ENCODE results near the gene C10orf90.

DNA sequence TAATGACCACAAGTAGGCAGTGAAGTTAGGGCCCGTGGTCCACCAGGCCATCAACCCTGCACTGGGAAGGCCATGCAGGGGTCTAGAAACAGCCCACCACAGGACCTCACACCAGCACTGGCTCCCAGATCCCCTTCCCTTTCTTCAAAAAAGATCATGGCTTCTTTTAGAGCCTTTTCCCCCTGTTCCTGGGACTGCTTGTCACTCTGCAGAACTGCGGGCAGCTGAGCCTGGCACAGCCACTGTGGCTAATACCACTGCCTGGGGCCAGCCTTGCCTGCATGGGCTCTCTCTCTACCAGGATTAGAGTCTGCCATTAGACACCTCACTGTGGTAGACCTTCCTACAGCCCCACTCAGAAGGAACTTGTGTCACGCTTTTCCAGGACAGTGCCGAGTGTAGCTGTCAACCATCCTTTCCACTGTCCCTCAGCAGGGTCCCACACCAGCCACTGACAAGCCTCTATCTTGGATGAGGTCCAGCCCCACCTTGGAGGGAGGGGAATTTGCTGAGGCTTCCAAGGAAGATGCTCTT lies 19.0 kb upstream of the C10orf90 start:
- TF ChIP-seq, protein P1, sequence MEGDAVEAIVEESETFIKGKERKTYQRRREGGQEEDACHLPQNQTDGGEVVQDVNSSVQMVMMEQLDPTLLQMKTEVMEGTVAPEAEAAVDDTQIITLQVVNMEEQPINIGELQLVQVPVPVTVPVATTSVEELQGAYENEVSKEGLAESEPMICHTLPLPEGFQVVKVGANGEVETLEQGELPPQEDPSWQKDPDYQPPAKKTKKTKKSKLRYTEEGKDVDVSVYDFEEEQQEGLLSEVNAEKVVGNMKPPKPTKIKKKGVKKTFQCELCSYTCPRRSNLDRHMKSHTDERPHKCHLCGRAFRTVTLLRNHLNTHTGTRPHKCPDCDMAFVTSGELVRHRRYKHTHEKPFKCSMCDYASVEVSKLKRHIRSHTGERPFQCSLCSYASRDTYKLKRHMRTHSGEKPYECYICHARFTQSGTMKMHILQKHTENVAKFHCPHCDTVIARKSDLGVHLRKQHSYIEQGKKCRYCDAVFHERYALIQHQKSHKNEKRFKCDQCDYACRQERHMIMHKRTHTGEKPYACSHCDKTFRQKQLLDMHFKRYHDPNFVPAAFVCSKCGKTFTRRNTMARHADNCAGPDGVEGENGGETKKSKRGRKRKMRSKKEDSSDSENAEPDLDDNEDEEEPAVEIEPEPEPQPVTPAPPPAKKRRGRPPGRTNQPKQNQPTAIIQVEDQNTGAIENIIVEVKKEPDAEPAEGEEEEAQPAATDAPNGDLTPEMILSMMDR (IDR thresholded peaks at IDR 0.05; ENCODE audit: insufficient read depth, low read length, poor library complexity, severe bottlenecking) = no peak
- no peak for TF ChIP-seq EZH2phosphoT487 (conservative IDR thresholded peaks at IDR 0.05; ENCODE audit: low read length)

Data from SU-DHL-6 (cell line).